ENCODE results near the gene DPM3. TPM values are rescaled to one million over a fixed set of nuclear protein-coding genes. Genes with fewer than 3 reads are reported as not detected.

Gene DPM3
- total and polyA plus RNA-seq, 2 of the 4 experiments (the other 2 are of a cell fraction), result 29.0 to 129 TPM

DNA sequence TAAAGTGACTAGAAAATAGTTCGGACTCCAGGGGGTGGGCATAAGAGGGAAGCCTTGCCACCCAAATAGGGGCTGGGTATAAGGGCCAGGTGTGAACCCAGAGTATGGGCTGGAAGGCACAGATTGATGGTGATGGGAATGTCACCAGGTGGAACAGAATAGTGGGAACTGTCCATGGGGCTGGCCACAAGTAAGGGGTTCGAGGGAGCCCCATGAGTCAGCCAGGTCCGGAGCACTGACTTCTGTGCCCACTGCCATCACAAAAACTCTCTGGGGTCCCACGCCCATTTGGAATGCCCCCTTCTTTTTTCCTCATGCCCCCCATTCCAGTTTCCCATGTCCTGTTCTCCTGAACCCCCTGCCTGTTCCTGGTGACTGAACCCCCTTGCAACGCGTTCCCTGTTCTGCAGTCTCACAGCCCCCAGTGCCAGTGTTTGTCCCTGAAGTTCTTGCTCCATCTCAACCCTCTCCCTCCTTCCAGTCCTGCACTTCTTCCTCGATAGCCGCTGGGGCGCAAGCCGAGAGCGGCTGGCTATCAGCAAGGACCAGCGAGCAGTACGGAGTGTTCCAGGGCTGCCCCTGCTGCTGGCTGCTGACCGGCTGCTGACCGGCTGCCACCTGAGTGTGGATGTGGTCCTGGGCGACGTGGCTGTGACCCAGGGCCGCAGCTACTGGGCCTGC, 41.2 kb upstream of the DPM3 start:
- H4K5ac ChIP-seq (ENCODE audit: low read depth, low read length), result no peak overlapping the region
- H2AFZ ChIP-seq (replicated peaks; ENCODE audit: low read length, poor library complexity), result no peak overlapping the region
- POLR2A ChIA-PET (ENCODE audit: unreplicated experiment), result no interaction called here
- H3K27ac ChIP-seq (ENCODE audit: insufficient read depth, low read length), result no peak overlapping the region
- in situ Hi-C loops (cut with MboI; ENCODE audit: low sequenced_read_pairs), result no loop called here
- CTCF ChIA-PET, result no interaction called here
- H3K23ac ChIP-seq (ENCODE audit: low read depth, low read length), result no peak overlapping the region
- H2BK120ac ChIP-seq (ENCODE audit: low read depth, low read length), result no peak overlapping the region
- H3K9ac ChIP-seq (ENCODE audit: low read depth, low read length), result no peak overlapping the region
- no peak overlapping the region for H3K4ac ChIP-seq (ENCODE audit: low read depth, low read length)
- no peak for DNase-seq
- H3K27me3 ChIP-seq (ENCODE audit: control insufficient read depth, insufficient read depth, low read length), result no peaks in the 10 kb centered on the region
- ATAC-seq (ENCODE audit: low read depth), result no peak
- H3K79me1 ChIP-seq (ENCODE audit: low read depth in 1 of 2, low read length in 2 of 2), result peaks cover 0 to 7% of the 10 kb centered on the region in 2 experiments; a peak in 1 of 4 replicates
- intact Hi-C loops (cut with micrococcal nuclease), result no loop called here
- H3K18ac ChIP-seq (ENCODE audit: low read depth, low read length), result no peak overlapping the region
- dilution Hi-C loops (cut with HindIII; ENCODE audit: low sequenced_read_pairs, unreplicated experiment), result no loop called here
- H2AK9ac ChIP-seq (replicated peaks; ENCODE audit: low read depth, low read length, poor library complexity), result no peak overlapping the region
- no peak overlapping the region for H3K14ac ChIP-seq (replicated peaks; ENCODE audit: low read depth, low read length)
- H4K20me1 ChIP-seq (ENCODE audit: insufficient read depth, low read length), result no peaks in the 10 kb centered on the region
- H3K36me3 ChIP-seq (ENCODE audit: control insufficient read depth, insufficient read depth, low read length), result peaks cover 45% of the 10 kb centered on the region
- BruUV-seq (replicated peaks), result no TSS peak
- no peak overlapping the region for H4K8ac ChIP-seq (ENCODE audit: low read depth in 2 of 2, low read length in 2 of 2)
- TF ChIP-seq MAFK (IDR thresholded peaks at IDR 0.05; ENCODE audit: low read depth, low read length) (no peak), RCOR1 (IDR thresholded peaks at IDR 0.05; ENCODE audit: insufficient replicate concordance, low read length) (no peak), RFX5 (IDR thresholded peaks at IDR 0.05; ENCODE audit: low read depth, low read length) (no peak), FOS (IDR thresholded peaks at IDR 0.05; ENCODE audit: low read depth, low read length) (no peak), MXI1 (IDR thresholded peaks at IDR 0.05; ENCODE audit: borderline replicate concordance, low read depth, low read length) (no peak), BHLHE40 (IDR thresholded peaks at IDR 0.05; ENCODE audit: low read depth, low read length) (no peak), POLR2A (IDR thresholded peaks at IDR 0.05; ENCODE audit: low read depth, low read length) (no peak), SMC3 (IDR thresholded peaks at IDR 0.05; ENCODE audit: low read depth, low read length) (no peak), MAZ (IDR thresholded peaks at IDR 0.05; ENCODE audit: borderline replicate concordance, low read depth, low read length) (no peak), CHD1 (IDR thresholded peaks at IDR 0.05; ENCODE audit: low read depth, low read length) (no peak), RAD21 (IDR thresholded peaks at IDR 0.05; ENCODE audit: low read length) (no peak), CEBPB (IDR thresholded peaks at IDR 0.05; ENCODE audit: low read depth, low read length) (no peak), NFE2L2 (IDR thresholded peaks at IDR 0.05; ENCODE audit: low read depth, low read length) (no peak)
- TF ChIP-seq, protein P1, sequence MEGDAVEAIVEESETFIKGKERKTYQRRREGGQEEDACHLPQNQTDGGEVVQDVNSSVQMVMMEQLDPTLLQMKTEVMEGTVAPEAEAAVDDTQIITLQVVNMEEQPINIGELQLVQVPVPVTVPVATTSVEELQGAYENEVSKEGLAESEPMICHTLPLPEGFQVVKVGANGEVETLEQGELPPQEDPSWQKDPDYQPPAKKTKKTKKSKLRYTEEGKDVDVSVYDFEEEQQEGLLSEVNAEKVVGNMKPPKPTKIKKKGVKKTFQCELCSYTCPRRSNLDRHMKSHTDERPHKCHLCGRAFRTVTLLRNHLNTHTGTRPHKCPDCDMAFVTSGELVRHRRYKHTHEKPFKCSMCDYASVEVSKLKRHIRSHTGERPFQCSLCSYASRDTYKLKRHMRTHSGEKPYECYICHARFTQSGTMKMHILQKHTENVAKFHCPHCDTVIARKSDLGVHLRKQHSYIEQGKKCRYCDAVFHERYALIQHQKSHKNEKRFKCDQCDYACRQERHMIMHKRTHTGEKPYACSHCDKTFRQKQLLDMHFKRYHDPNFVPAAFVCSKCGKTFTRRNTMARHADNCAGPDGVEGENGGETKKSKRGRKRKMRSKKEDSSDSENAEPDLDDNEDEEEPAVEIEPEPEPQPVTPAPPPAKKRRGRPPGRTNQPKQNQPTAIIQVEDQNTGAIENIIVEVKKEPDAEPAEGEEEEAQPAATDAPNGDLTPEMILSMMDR (conservative IDR thresholded peaks at IDR 0.05; ENCODE audit: low read depth, low read length), result no peak
- TF ChIP-seq, protein P2, sequence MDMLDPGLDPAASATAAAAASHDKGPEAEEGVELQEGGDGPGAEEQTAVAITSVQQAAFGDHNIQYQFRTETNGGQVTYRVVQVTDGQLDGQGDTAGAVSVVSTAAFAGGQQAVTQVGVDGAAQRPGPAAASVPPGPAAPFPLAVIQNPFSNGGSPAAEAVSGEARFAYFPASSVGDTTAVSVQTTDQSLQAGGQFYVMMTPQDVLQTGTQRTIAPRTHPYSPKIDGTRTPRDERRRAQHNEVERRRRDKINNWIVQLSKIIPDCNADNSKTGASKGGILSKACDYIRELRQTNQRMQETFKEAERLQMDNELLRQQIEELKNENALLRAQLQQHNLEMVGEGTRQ (IDR thresholded peaks at IDR 0.05; ENCODE audit: low read depth, low read length), result no peak
- TF ChIP-seq, protein P3, sequence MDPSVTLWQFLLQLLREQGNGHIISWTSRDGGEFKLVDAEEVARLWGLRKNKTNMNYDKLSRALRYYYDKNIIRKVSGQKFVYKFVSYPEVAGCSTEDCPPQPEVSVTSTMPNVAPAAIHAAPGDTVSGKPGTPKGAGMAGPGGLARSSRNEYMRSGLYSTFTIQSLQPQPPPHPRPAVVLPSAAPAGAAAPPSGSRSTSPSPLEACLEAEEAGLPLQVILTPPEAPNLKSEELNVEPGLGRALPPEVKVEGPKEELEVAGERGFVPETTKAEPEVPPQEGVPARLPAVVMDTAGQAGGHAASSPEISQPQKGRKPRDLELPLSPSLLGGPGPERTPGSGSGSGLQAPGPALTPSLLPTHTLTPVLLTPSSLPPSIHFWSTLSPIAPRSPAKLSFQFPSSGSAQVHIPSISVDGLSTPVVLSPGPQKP (IDR thresholded peaks at IDR 0.05; ENCODE audit: borderline replicate concordance, low read depth, low read length), result no peak
- no peak overlapping the region for H3K4me3 ChIP-seq (ENCODE audit: insufficient read depth, low read depth, low read length)
- no peak overlapping the region for H2BK15ac ChIP-seq (ENCODE audit: low read depth, low read length)
- no peak overlapping the region for H3K56ac ChIP-seq (ENCODE audit: extremely low read depth, insufficient read depth, low read length)
- H2BK20ac ChIP-seq (ENCODE audit: low read depth, low read length), result no peak overlapping the region
- H3K9me1 ChIP-seq (ENCODE audit: insufficient read depth, low read length), result peaks cover 2% of the 10 kb centered on the region; the same call in 1 of the 2 replicates
- H4K91ac ChIP-seq (ENCODE audit: insufficient read depth, low read depth, low read length), result no peak overlapping the region
- H2BK5ac ChIP-seq (ENCODE audit: low read depth, low read length, poor library complexity, severe bottlenecking), result no peak overlapping the region
- no peaks in the 10 kb centered on the region; the same call in 1 of the 2 replicates for H3K4me1 ChIP-seq (ENCODE audit: control insufficient read depth, insufficient read depth, low read length)
- H2AK5ac ChIP-seq (ENCODE audit: low read depth, low read length), result no peak overlapping the region
- WGBS, 2 experiments (ENCODE audit: extremely low coverage in 2 of 2, insufficient read length in 1 of 2), result 93% methylated on average over 4 of the region's 18 CpGs; no CpG with 5 or more reads in 1 of the 2 experiments
- H3K9me3 ChIP-seq (ENCODE audit: control insufficient read depth, insufficient read depth, low read length), result no peaks in the 10 kb centered on the region
- H3K4me2 ChIP-seq (ENCODE audit: low read depth, low read length), result no peak overlapping the region
